Activated CD4-positive, alpha-beta memory T cell treated with anti-CD3 and anti-CD28 coated beads for 36 hours (primary cell): Measurements from ENCODE around the gene DDX1. TPM values are rescaled to one million over a fixed set of nuclear protein-coding genes. Genes with fewer than 3 reads are reported as not detected.

ENCODE experiments used
- CTCF ChIA-PET: fragments of 350-600 bp; sonication (Branson Sonifier 250); formaldehyde crosslinking; loops from one replicate; lab custom pipeline; 2021; ENCODE audit warnings: antibody characterized with exemption, inconsistent platforms; lab: Charles Lee
- POLR2A ChIA-PET: fragments of 350-600 bp; sonication (Branson Sonifier 250); formaldehyde crosslinking; loops from one replicate; lab custom pipeline; 2021; ENCODE audit warnings: antibody characterized with exemption; lab: Charles Lee
- DNase-seq: peaks from one replicate; pipeline ENCODE4 v3.0.0-alpha.2; 2020
- H3K27ac Mint-ChIP-seq: one replicate; pipeline ENCODE4 v1.8.0; 2021; ENCODE audit warnings: mixed read lengths
- H3K27me3 Mint-ChIP-seq: one replicate; pipeline ENCODE4 v1.8.0; 2021; ENCODE audit warnings: mixed read lengths
- H3K36me3 Mint-ChIP-seq: one replicate; pipeline ENCODE4 v1.8.0; 2021; ENCODE audit warnings: mixed read lengths
- H3K4me1 Mint-ChIP-seq: one replicate; pipeline ENCODE4 v1.8.0; 2021; ENCODE audit warnings: low read depth, mixed read lengths
- H3K4me3 Mint-ChIP-seq: one replicate; pipeline ENCODE4 v1.8.0; 2021; ENCODE audit warnings: mild to moderate bottlenecking, mixed read lengths
- H3K9me3 Mint-ChIP-seq: one replicate; pipeline ENCODE4 v1.8.0; 2021; ENCODE audit warnings: mixed read lengths
- intact Hi-C: fragments of 100-400 bp; cut with micrococcal nuclease; formaldehyde crosslinking; loops from one replicate; pipeline ENCODE4 v1.15.1; 2023
- total RNA-seq, 2 experiments: library from RNA; stranded (reverse); gene quantifications; one replicate each; pipeline ENCODE4 v1.2.3, GENCODE V29; 2021

The DDX1 gene
- total RNA-seq, 2 experiments from 2014 or later = 79.7 to 81.1 TPM

- DNase-seq = no peak
- Mint-ChIP-seq H3K4me1 (no peaks in the 10 kb centered on the region), H3K4me3 (no peak overlapping the region), H3K36me3 (peaks cover 33% of the 10 kb centered on the region), H3K9me3 (peaks cover 3% of the 10 kb centered on the region), H3K27ac (no peak overlapping the region), H3K27me3 (no peaks in the 10 kb centered on the region)
- ChIA-PET CTCF (interaction anchor here (0.7 kb wide), 1 partner anchor 48 kb away, joined by 4 read pairs; no protein-coding TSS in a partner anchor), POLR2A (interaction anchor here (1.0 kb wide), 1 partner anchor 15 kb away, joined by 3 read pairs; no protein-coding TSS in a partner anchor)
- intact Hi-C loops = no loop called here
Observed at GRCh38 chr2:15628899-15629855, 37.5 kb downstream of the DDX1 start.

GRCh38 chr2:15630121-15630977, 38.7 kb downstream of the DDX1 start:
- Mint-ChIP-seq H3K36me3 (peaks cover 30% of the 10 kb centered on the region), H3K4me3 (no peak overlapping the region), H3K9me3 (no peaks in the 10 kb centered on the region), H3K27ac (no peak overlapping the region), H3K27me3 (no peaks in the 10 kb centered on the region), H3K4me1 (no peaks in the 10 kb centered on the region)
- CTCF ChIA-PET = no interaction called here
- intact Hi-C loops = loop anchor here (10.0 kb wide), 1 partner anchor 304 kb away; no protein-coding TSS in a partner anchor
- no peak for DNase-seq
- POLR2A ChIA-PET = interaction anchor here (1.0 kb wide), 1 partner anchor 14 kb away, joined by 3 read pairs; no protein-coding TSS in a partner anchor

- CTCF ChIA-PET = no interaction called here
- POLR2A ChIA-PET = no interaction called here
- Mint-ChIP-seq H3K4me1 (no peaks in the 10 kb centered on the region), H3K27me3 (no peaks in the 10 kb centered on the region), H3K36me3 (peaks cover 29% of the 10 kb centered on the region), H3K4me3 (no peak overlapping the region), H3K9me3 (no peaks in the 10 kb centered on the region), H3K27ac (no peak overlapping the region)
- DNase-seq = no peak
- intact Hi-C loops = loop anchor here (10.0 kb wide), 1 partner anchor 304 kb away; no protein-coding TSS in a partner anchor
Observed at GRCh38 chr2:15630978-15631719, 39.5 kb downstream of the DDX1 start.

GRCh38 chr2:15631883-15632282, 40.2 kb downstream of the DDX1 start:
- Mint-ChIP-seq H3K9me3 (no peaks in the 10 kb centered on the region), H3K27me3 (no peaks in the 10 kb centered on the region), H3K4me3 (no peak overlapping the region), H3K4me1 (no peaks in the 10 kb centered on the region), H3K27ac (no peak overlapping the region), H3K36me3 (peaks cover 23% of the 10 kb centered on the region)
- intact Hi-C loops = loop anchor here (10.0 kb wide), 1 partner anchor 303 kb away; no protein-coding TSS in a partner anchor
- CTCF ChIA-PET = interaction anchor here (1.2 kb wide), 1 partner anchor 977 kb away, joined by 3 read pairs; no protein-coding TSS in a partner anchor
- no peak for DNase-seq
- POLR2A ChIA-PET = interaction anchor here (0.6 kb wide), 1 partner anchor 314 kb away, joined by 4 read pairs; no protein-coding TSS in a partner anchor

- Mint-ChIP-seq H3K27me3 (no peaks in the 10 kb centered on the region), H3K4me3 (no peak overlapping the region), H3K9me3 (no peaks in the 10 kb centered on the region), H3K36me3 (peaks cover 26% of the 10 kb centered on the region), H3K4me1 (no peaks in the 10 kb centered on the region), H3K27ac (peak overlapping the region; percentile 57)
- no peak for DNase-seq
- intact Hi-C loops = loop anchor here (10.0 kb wide), 1 partner anchor 301 kb away; no protein-coding TSS in a partner anchor
- CTCF ChIA-PET = interaction anchor here (0.7 to 1.5 kb wide), 2 partner anchors 975 to 1124 kb away, joined by 3 read pairs; no protein-coding TSS in a partner anchor
- POLR2A ChIA-PET = no interaction called here
Observed at GRCh38 chr2:15633043-15633970, 41.6 kb downstream of the DDX1 start.

GRCh38 chr2:15633971-15634346, 42.3 kb downstream of the DDX1 start:
- H3K4me3 Mint-ChIP-seq = no peak overlapping the region
- H3K27me3 Mint-ChIP-seq = no peaks in the 10 kb centered on the region
- H3K27ac Mint-ChIP-seq = no peak overlapping the region
- no peaks in the 10 kb centered on the region for H3K4me1 Mint-ChIP-seq
- intact Hi-C loops = loop anchor here (10.0 kb wide), 1 partner anchor 301 kb away; no protein-coding TSS in a partner anchor
- POLR2A ChIA-PET = no interaction called here
- H3K9me3 Mint-ChIP-seq = no peaks in the 10 kb centered on the region
- CTCF ChIA-PET = no interaction called here
- no peak for DNase-seq
- peaks cover 32% of the 10 kb centered on the region for H3K36me3 Mint-ChIP-seq

- Mint-ChIP-seq H3K27me3 (no peaks in the 10 kb centered on the region), H3K4me1 (no peaks in the 10 kb centered on the region), H3K27ac (no peak overlapping the region), H3K36me3 (peaks cover 40% of the 10 kb centered on the region), H3K4me3 (no peak overlapping the region), H3K9me3 (no peaks in the 10 kb centered on the region)
- POLR2A ChIA-PET = no interaction called here
- CTCF ChIA-PET = interaction anchor here (2.1 kb wide), 1 partner anchor 974 kb away, joined by 10 read pairs; no protein-coding TSS in a partner anchor
- intact Hi-C loops = loop anchor here (5.0 to 10.0 kb wide), 3 partner anchors 300 to 1122 kb away; no protein-coding TSS in a partner anchor
- DNase-seq = no peak
Observed at GRCh38 chr2:15634846-15635490, 43.3 kb downstream of the DDX1 start.

GRCh38 chr2:15636972-15637785, 45.5 kb downstream of the DDX1 start:
- ChIA-PET CTCF (interaction anchor here (0.7 to 2.1 kb wide), 3 partner anchors 673 to 972 kb away, joined by 3 to 10 read pairs (median 4); no protein-coding TSS in a partner anchor), POLR2A (no interaction called here)
- Mint-ChIP-seq H3K9me3 (peaks cover 9% of the 10 kb centered on the region), H3K27ac (no peak overlapping the region), H3K27me3 (no peaks in the 10 kb centered on the region), H3K36me3 (peaks cover 45% of the 10 kb centered on the region), H3K4me1 (no peaks in the 10 kb centered on the region), H3K4me3 (no peak overlapping the region)
- peak; percentile 69 for DNase-seq
- intact Hi-C loops = loop anchor here (2.0 to 10.0 kb wide), 4 partner anchors 112 to 1120 kb away; no protein-coding TSS in a partner anchor

GRCh38 chr2:15638720-15639119, 47.1 kb downstream of the DDX1 start:
- CTCF ChIA-PET = interaction anchor here (1.2 kb wide), 1 partner anchor 970 kb away, joined by 4 read pairs; no protein-coding TSS in a partner anchor
- Mint-ChIP-seq H3K9me3 (peaks cover 9% of the 10 kb centered on the region), H3K27ac (no peak overlapping the region), H3K27me3 (no peaks in the 10 kb centered on the region), H3K36me3 (peaks cover 44% of the 10 kb centered on the region), H3K4me1 (no peaks in the 10 kb centered on the region), H3K4me3 (no peak overlapping the region)
- intact Hi-C loops = loop anchor here (5.0 to 10.0 kb wide), 3 partner anchors 296 to 1119 kb away; no protein-coding TSS in a partner anchor
- POLR2A ChIA-PET = no interaction called here
- DNase-seq = no peak
